HepG2 (cell line): ENCODE measurements around the gene SIX4. TPM values are rescaled to one million over a fixed set of nuclear protein-coding genes. Genes with fewer than 3 reads are reported as not detected.

Source experiments
- ETV5 ChIP-seq: IDR thresholded peaks from 2 replicates; pipeline ENCODE4 v1.6.1; 2018; ENCODE audit warnings: missing biosample characterization, missing genetic modification reagents, inconsistent platforms, borderline replicate concordance
- GATAD1 ChIP-seq: IDR thresholded peaks from 2 replicates; pipeline ENCODE4 v1.6.1; 2016; ENCODE audit warnings: missing genetic modification reagents, missing compliant biosample characterization
- HOXA9 ChIP-seq: sonication (generic); formaldehyde crosslinking; IDR thresholded peaks from 2 replicates; pipeline ENCODE4 v1.8.1; 2022; ENCODE audit warnings: missing genetic modification reagents, mild to moderate bottlenecking, moderate library complexity, borderline replicate concordance
- NFE2L2 ChIP-seq: fragments of 150-350 bp; IDR thresholded peaks from 2 replicates; pipeline ENCODE4 v1.6.1; 2014; ENCODE audit warnings: low read length
- RXRA ChIP-seq: sonication (generic); formaldehyde crosslinking; IDR thresholded peaks from 2 replicates; pipeline ENCODE4 v1.5.1; 2020; ENCODE audit warnings: missing genetic modification reagents
- SIX1 ChIP-seq: sonication (generic); formaldehyde crosslinking; IDR thresholded peaks from 2 replicates; pipeline ENCODE4 v1.4.0; 2020; ENCODE audit warnings: missing genetic modification reagents, borderline replicate concordance
- SMAD3 ChIP-seq: sonication (generic); formaldehyde crosslinking; IDR thresholded peaks from 2 replicates; pipeline ENCODE4 v1.4.0; 2020; ENCODE audit warnings: missing genetic modification reagents
- SMYD3 ChIP-seq: sonication (generic); formaldehyde crosslinking; IDR thresholded peaks from 2 replicates; pipeline ENCODE4 v1.8.1; 2023; ENCODE audit warnings: mild to moderate bottlenecking, missing genetic modification reagents
- TEAD3 ChIP-seq: optimal IDR thresholded peaks from 2 replicates; pipeline ENCODE3; 2016; ENCODE audit warnings: borderline replicate concordance
- ZBTB7B ChIP-seq: sonication (generic); formaldehyde crosslinking; IDR thresholded peaks from 2 replicates; pipeline ENCODE4 v1.4.0; 2020; ENCODE audit warnings: missing genetic modification reagents
- ZNF34 ChIP-seq: sonication (generic); formaldehyde crosslinking; IDR thresholded peaks from 2 replicates; pipeline ENCODE4 v1.4.0; 2020; ENCODE audit warnings: mild to moderate bottlenecking, missing genetic modification reagents, borderline replicate concordance
- ZNF501 ChIP-seq: sonication (generic); formaldehyde crosslinking; IDR thresholded peaks from 2 replicates; pipeline ENCODE4 v1.5.1; 2020; ENCODE audit warnings: mild to moderate bottlenecking, moderate library complexity, missing genetic modification reagents
- ZNF589 ChIP-seq: sonication (generic); formaldehyde crosslinking; conservative IDR thresholded peaks from 2 replicates; pipeline ENCODE4 v1.8.0; 2022; ENCODE audit warnings: mild to moderate bottlenecking, moderate library complexity, missing genetic modification reagents
- polyA plus RNA-seq, 8 experiments: library from polyadenylated mRNA; depleted of rRNA in 3 of 8; stranded (reverse) in 7 of 8; unstranded in 1 of 8; fragments of >200 nt; fragmentation: Illumina TruSeq in 4 of 8; extraction: Trizol in 4 of 8; gene quantifications; 2 replicates each; pipeline versions ENCODE4 v1.2.1 to v1.2.3, GENCODE V29; 2011 to 2016; ENCODE audit warnings: low read depth in 4 of 8, missing spikeins in 1 of 8, mixed read lengths in 1 of 8; ENCODE audit not compliant: insufficient read depth in 1 of 8
- total RNA-seq, 5 experiments: library from RNA; depleted of rRNA; stranded (reverse); fragments of >200 nt; fragmentation: Illumina TruSeq; extraction: Trizol; gene quantifications; 2 replicates each; pipeline ENCODE4 v1.2.3, GENCODE V29; 2016; ENCODE audit warnings: low read depth in 1 of 5
- TF ChIP-seq, protein P1 (sequence below): sonication (generic); formaldehyde crosslinking; IDR thresholded peaks from 2 replicates; pipeline ENCODE4 v1.4.0; 2020; ENCODE audit warnings: missing genetic modification reagents
- TF ChIP-seq, protein P2 (sequence below): sonication (generic); formaldehyde crosslinking; IDR thresholded peaks from 2 replicates; pipeline ENCODE4 v1.5.1; 2020; ENCODE audit warnings: missing genetic modification reagents, mild to moderate bottlenecking, borderline replicate concordance
- TF ChIP-seq, protein P3 (sequence below): sonication (generic); formaldehyde crosslinking; IDR thresholded peaks from 2 replicates; pipeline ENCODE4 v1.9.0; 2022; ENCODE audit warnings: low read depth, missing genetic modification reagents
- TF ChIP-seq, protein P4 (sequence below): IDR thresholded peaks from 2 replicates; pipeline ENCODE4 v1.6.1; 2016; ENCODE audit warnings: mild to moderate bottlenecking, missing biosample characterization, missing genetic modification reagents
- TF ChIP-seq, protein P5 (sequence below): sonication (generic); formaldehyde crosslinking; IDR thresholded peaks from 2 replicates; pipeline ENCODE4 v1.4.0; 2020; ENCODE audit warnings: mild to moderate bottlenecking, missing genetic modification reagents
- TF ChIP-seq, protein P6 (sequence below): sonication (generic); formaldehyde crosslinking; IDR thresholded peaks from 2 replicates; pipeline ENCODE4 v1.4.0; 2020; ENCODE audit warnings: missing genetic modification reagents
- TF ChIP-seq, protein P7 (sequence below): IDR thresholded peaks from 2 replicates; pipeline ENCODE4 v1.6.1; 2016; ENCODE audit warnings: control low read depth

The SIX4 gene
- total and polyA plus RNA-seq, 2 of the 13 experiments (the other 11 are each of a cell fraction or from before 2014, with no cell fraction given) = 5.0 to 6.0 TPM

DNA sequence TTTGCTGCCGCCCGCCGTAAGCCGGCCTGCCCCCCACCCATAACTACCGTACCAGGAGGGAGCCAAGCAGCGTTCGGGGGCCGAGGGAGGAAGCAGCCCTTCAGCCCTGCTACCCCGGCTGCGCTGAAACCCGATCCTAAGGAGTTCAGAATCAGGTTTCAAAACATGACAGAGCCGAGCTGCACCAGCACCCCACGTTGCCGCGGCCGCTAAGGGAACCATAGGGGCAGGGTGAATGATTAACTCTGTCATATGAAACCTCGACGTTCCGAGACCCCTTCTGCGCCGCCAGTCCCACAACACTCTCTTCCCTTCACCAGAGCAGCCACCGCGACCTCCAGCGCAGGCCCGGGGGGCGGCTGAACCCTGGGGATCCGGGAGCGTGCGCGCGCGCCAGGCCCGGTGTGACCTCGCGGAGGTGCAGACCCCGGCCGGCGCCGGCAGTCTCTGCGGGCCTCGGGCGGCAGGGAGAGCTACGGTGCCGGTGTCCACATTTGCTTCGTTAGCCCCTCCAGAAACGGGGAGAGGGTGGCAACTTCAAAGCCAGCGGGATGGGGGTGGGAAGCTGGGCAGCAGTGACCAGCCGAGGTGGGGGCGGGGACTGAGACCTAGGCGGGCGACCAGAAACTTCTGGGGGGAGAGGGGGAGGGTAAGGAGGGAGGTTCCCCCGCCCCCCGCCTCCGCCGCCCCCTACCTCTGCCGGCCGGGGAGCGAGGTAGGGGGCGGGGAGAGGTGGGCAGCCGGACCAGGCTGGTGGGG lies 1.6 kb downstream of the SIX4 start (continued):
- TF ChIP-seq ZBTB7B (peak; percentile 93), ZNF589 (CRISPR knock-in tag) (no peak), RXRA (CRISPR knock-in tag) (no peak), SIX1 (peak; percentile 98), ZNF501 (CRISPR knock-in tag) (no peak; the same call in 1 of the 2 replicates), HOXA9 (CRISPR knock-in tag) (no peak), TEAD3 (CRISPR knock-in tag) (no peak), SMYD3 (CRISPR knock-in tag) (no peak), ETV5 (CRISPR knock-in tag) (no peak), SMAD3 (CRISPR knock-in tag) (no peak), ZNF34 (CRISPR knock-in tag) (no peak), NFE2L2 (no peak), GATAD1 (CRISPR knock-in tag) (peak; percentile 23; the same call in 1 of the 2 replicates)
- TF ChIP-seq, protein P1, sequence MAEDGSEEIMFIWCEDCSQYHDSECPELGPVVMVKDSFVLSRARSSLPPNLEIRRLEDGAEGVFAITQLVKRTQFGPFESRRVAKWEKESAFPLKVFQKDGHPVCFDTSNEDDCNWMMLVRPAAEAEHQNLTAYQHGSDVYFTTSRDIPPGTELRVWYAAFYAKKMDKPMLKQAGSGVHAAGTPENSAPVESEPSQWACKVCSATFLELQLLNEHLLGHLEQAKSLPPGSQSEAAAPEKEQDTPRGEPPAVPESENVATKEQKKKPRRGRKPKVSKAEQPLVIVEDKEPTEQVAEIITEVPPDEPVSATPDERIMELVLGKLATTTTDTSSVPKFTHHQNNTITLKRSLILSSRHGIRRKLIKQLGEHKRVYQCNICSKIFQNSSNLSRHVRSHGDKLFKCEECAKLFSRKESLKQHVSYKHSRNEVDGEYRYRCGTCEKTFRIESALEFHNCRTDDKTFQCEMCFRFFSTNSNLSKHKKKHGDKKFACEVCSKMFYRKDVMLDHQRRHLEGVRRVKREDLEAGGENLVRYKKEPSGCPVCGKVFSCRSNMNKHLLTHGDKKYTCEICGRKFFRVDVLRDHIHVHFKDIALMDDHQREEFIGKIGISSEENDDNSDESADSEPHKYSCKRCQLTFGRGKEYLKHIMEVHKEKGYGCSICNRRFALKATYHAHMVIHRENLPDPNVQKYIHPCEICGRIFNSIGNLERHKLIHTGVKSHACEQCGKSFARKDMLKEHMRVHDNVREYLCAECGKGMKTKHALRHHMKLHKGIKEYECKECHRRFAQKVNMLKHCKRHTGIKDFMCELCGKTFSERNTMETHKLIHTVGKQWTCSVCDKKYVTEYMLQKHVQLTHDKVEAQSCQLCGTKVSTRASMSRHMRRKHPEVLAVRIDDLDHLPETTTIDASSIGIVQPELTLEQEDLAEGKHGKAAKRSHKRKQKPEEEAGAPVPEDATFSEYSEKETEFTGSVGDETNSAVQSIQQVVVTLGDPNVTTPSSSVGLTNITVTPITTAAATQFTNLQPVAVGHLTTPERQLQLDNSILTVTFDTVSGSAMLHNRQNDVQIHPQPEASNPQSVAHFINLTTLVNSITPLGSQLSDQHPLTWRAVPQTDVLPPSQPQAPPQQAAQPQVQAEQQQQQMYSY (CRISPR knock-in tag) = no peak
- TF ChIP-seq, protein P2, sequence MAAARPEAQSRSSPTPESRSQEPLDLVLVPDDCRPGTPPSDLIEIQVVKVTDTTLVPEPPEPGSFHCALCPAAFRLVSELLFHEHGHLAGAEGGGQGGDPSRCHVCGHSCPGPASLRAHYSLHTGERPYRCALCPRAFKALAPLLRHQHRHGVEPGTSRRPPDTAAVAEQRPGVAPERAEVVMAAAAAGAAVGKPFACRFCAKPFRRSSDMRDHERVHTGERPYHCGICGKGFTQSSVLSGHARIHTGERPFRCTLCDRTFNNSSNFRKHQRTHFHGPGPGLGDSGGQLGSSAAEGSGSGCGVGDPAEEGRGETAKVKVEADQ (CRISPR knock-in tag) = no peak
- TF ChIP-seq, protein P3, sequence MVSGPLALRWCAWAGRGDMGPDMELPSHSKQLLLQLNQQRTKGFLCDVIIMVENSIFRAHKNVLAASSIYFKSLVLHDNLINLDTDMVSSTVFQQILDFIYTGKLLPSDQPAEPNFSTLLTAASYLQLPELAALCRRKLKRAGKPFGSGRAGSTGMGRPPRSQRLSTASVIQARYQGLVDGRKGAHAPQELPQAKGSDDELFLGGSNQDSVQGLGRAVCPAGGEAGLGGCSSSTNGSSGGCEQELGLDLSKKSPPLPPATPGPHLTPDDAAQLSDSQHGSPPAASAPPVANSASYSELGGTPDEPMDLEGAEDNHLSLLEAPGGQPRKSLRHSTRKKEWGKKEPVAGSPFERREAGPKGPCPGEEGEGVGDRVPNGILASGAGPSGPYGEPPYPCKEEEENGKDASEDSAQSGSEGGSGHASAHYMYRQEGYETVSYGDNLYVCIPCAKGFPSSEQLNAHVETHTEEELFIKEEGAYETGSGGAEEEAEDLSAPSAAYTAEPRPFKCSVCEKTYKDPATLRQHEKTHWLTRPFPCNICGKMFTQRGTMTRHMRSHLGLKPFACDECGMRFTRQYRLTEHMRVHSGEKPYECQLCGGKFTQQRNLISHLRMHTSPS (CRISPR knock-in tag) = no peak
- TF ChIP-seq, protein P4, sequence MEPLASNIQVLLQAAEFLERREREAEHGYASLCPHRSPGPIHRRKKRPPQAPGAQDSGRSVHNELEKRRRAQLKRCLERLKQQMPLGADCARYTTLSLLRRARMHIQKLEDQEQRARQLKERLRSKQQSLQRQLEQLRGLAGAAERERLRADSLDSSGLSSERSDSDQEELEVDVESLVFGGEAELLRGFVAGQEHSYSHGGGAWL (CRISPR knock-in tag) = no peak; the same call in 1 of the 2 replicates
- TF ChIP-seq, protein P5, sequence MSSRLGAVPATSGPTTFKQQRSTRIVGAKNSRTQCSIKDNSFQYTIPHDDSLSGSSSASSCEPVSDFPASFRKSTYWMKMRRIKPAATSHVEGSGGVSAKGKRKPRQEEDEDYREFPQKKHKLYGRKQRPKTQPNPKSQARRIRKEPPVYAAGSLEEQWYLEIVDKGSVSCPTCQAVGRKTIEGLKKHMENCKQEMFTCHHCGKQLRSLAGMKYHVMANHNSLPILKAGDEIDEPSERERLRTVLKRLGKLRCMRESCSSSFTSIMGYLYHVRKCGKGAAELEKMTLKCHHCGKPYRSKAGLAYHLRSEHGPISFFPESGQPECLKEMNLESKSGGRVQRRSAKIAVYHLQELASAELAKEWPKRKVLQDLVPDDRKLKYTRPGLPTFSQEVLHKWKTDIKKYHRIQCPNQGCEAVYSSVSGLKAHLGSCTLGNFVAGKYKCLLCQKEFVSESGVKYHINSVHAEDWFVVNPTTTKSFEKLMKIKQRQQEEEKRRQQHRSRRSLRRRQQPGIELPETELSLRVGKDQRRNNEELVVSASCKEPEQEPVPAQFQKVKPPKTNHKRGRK = no peak
- TF ChIP-seq, protein P6, sequence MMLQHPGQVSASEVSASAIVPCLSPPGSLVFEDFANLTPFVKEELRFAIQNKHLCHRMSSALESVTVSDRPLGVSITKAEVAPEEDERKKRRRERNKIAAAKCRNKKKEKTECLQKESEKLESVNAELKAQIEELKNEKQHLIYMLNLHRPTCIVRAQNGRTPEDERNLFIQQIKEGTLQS (CRISPR knock-in tag) = 0 out of 2 replicates have a peak, but pooled peaks have one; percentile 27
- TF ChIP-seq, protein P7, sequence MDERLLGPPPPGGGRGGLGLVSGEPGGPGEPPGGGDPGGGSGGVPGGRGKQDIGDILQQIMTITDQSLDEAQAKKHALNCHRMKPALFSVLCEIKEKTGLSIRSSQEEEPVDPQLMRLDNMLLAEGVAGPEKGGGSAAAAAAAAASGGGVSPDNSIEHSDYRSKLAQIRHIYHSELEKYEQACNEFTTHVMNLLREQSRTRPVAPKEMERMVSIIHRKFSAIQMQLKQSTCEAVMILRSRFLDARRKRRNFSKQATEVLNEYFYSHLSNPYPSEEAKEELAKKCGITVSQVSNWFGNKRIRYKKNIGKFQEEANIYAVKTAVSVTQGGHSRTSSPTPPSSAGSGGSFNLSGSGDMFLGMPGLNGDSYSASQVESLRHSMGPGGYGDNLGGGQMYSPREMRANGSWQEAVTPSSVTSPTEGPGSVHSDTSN (CRISPR knock-in tag) = no peak
